K562 (cell line): Measurements from ENCODE around the gene NET1. TPM values are rescaled to one million over a fixed set of nuclear protein-coding genes. Genes with fewer than 3 reads are reported as not detected.

ENCODE experiments used
- ESRRB ChIP-seq: fragments of 250-450 bp; sonication (Bioruptor Pico); IDR thresholded peaks from 2 replicates; pipeline ENCODE4 v1.5.0; 2020; ENCODE audit warnings: mild to moderate bottlenecking, moderate library complexity, borderline replicate concordance
- ETV1 ChIP-seq: fragments of 450-650 bp; conservative IDR thresholded peaks from 2 replicates; pipeline ENCODE4 v1.6.1; 2016; ENCODE audit warnings: missing genetic modification characterization, control low read depth, low read depth, missing compliant biosample characterization
- ID3 ChIP-seq, 2 experiments: fragments of 250-450 bp in 1 of 2; fragments of 450-650 bp in 1 of 2; sonication (Bioruptor Pico) in 1 of 2; IDR thresholded peaks; 2 replicates each; pipeline versions ENCODE4 v1.6.1 to v1.8.0; 2016 to 2021; ENCODE audit warnings: mild to moderate bottlenecking in 2 of 2, moderate library complexity in 2 of 2, missing compliant biosample characterization in 1 of 2, missing genetic modification characterization in 1 of 2
- MYC ChIP-seq, 2 experiments: fragments of 250-450 bp in 1 of 2; sonication (Bioruptor Pico) in 1 of 2; IDR thresholded peaks; 2 replicates each; pipeline versions ENCODE4 v1.5.1 to v1.6.1; 2012 to 2021; ENCODE audit warnings: low read depth in 2 of 2, borderline replicate concordance in 1 of 2, improper control_type of control experiment in 1 of 2, low read length in 1 of 2, mild to moderate bottlenecking in 1 of 2, moderate library complexity in 1 of 2
- PKNOX1 ChIP-seq: fragments of 450-650 bp; IDR thresholded peaks from 2 replicates; pipeline ENCODE4 v1.6.1; 2016
- REST ChIP-seq, 2 experiments: fragments of 450-650 bp; formaldehyde crosslinking in 1 of 2; IDR thresholded peaks; 2 replicates each; pipeline versions ENCODE4 v1.4.0 to v1.6.1; 2014 to 2020; ENCODE audit warnings: mild to moderate bottlenecking in 2 of 2, borderline replicate concordance in 1 of 2, low read depth in 1 of 2
- SFPQ ChIP-seq: fragments of 200-400 bp; formaldehyde crosslinking; IDR thresholded peaks from 2 replicates; pipeline ENCODE4 v1.6.1; 2017; ENCODE audit warnings: mild to moderate bottlenecking, low read depth, low read length, moderate library complexity
- SMARCB1 ChIP-seq: IDR thresholded peaks from 2 replicates; pipeline ENCODE4 v1.6.1; 2011; ENCODE audit warnings: improper control_type of control experiment, low read depth; ENCODE audit not compliant: insufficient read length
- ZNF449 ChIP-seq: fragments of 250-450 bp; sonication (Bioruptor Pico); IDR thresholded peaks from 2 replicates; pipeline ENCODE4 v1.8.0; 2022; ENCODE audit warnings: moderate library complexity, mild to moderate bottlenecking, inconsistent platforms
- polyA plus RNA-seq, 8 experiments: library from polyadenylated mRNA; depleted of rRNA in 4 of 8; stranded (reverse) in 5 of 8; unstranded in 3 of 8; fragments of >200 nt; fragmentation: Nextera tagmentation in 2 of 8; fragmentation: Illumina TruSeq in 1 of 8; extraction: Ambion mirVana in 2 of 8; extraction: Trizol in 1 of 8; gene quantifications; 2 replicates each; pipeline versions ENCODE4 v1.2.1 to v1.2.3, GENCODE V29; 2011 to 2014; ENCODE audit warnings: inconsistent platforms in 1 of 8, missing spikeins in 1 of 8
- total RNA-seq, 7 experiments: library from RNA; depleted of rRNA in 6 of 7; stranded (reverse); fragments of >200 nt in 6 of 7; fragmentation: Illumina TruSeq in 2 of 7; extraction: Trizol in 2 of 7; gene quantifications; 2 replicates each; pipeline versions ENCODE4 v1.2.1 to v1.2.3, GENCODE V29; 2011 to 2021; ENCODE audit warnings: low replicate concordance in 1 of 7

NET1 gene
- total and polyA plus RNA-seq, 9 of the 15 experiments (the other 6 are each of a cell fraction or from before 2014, with no cell fraction given), result 47.4 to 258 (median 106) TPM

- no peak; the same call in 1 of the 2 replicates for TF ChIP-seq REST (IDR thresholded peaks at IDR 0.05; ENCODE audit: borderline replicate concordance)
- no peak; the same call in 1 of the 2 replicates for TF ChIP-seq REST (CRISPR knock-in tag; IDR thresholded peaks at IDR 0.05; ENCODE audit: low read depth)
- TF ChIP-seq ZNF449 (CRISPR knock-in tag), result no peak
- TF ChIP-seq ETV1 (tag), result no peak
- TF ChIP-seq PKNOX1, result no peak
- TF ChIP-seq SMARCB1, result no peak
- TF ChIP-seq MYC (IDR thresholded peaks at IDR 0.05; ENCODE audit: low read depth, low read length), result peak; percentile 46; the same call in 1 of the 2 replicates
- 0 out of 2 replicates have a peak, but pooled peaks have one; percentile 43 for TF ChIP-seq MYC (CRISPR knock-in tag; IDR thresholded peaks at IDR 0.05; ENCODE audit: borderline replicate concordance, low read depth)
- no peak for TF ChIP-seq ESRRB
- TF ChIP-seq SFPQ, result no peak
- TF ChIP-seq ID3 (CRISPR knock-in tag; IDR thresholded peaks at IDR 0.05), result no peak
- TF ChIP-seq ID3 (tag; IDR thresholded peaks at IDR 0.05), result no peak
These were observed 65.8 kb downstream of the NET1 start (continued) for GRCh38 chr10:5477948-5478693.
